NCI-H1930 (cell line): Measurements from ENCODE around the gene CEMIP.

ENCODE experiments used
- DNase-seq, 2 experiments: peaks; one replicate each; lab custom pipeline; 2025; lab: John Stamatoyannopoulos, UW

CEMIP gene

DNA sequence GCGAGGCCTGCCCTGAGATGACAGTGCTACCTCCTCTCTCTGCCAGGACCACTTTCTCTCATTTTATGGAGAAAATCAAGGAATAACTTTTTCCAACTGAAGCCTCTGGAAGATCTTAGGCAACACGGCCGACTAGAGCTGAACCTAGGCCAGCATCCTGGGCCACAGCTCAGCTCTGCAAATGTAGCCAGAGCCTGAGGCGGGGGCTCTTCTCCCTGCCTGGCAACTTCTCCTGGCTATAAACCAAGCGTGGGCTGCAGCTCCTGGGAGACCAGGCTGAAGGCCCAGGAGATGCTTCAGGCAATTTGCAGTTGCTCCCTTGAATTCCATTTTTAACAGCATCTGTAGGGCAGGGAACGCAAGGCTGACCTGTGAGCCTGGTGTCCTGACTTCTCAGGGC, 74.9 kb downstream of the CEMIP start:
- DNase-seq, result no peak

DNA sequence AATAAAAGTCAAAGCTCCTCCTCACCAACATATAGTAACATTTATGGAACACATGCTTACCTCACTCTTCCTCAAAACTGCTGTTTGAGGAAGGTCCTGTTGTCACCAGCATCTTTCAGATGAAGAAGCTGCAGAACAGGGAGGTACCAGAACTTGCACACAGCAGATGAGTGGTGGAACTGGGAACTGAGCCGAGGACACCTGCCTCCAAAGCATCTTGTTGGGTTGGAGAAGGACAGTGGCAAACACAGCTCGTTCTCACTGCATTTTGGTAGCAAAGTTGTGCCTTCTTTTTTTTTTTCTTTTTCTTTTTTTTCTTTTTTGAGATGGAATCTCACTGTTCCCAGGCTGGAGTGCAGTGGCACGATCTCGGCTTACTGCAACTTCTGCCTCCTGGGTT, 76.0 kb downstream of the CEMIP start:
- no peak for DNase-seq

DNA sequence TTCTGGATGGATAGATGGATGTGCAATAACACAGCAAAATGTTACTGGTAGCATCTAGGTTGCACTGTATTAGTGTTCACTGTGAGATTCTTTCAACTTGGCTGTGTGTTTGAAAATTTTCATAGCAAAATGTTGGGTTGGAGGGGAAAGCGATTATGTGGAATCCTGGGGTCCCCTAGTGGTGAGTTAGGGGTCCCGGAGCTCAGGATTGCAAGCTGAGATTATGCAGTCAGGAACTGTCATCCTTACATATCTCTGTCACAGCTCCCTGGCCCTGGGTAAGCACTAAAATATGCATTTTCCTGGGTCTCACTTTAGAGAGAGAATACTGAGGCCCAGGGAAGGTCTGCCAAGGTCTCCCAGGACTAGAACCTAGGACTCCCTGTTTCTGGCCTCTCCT, 77.2 kb downstream of the CEMIP start:
- DNase-seq, result no peak

DNA sequence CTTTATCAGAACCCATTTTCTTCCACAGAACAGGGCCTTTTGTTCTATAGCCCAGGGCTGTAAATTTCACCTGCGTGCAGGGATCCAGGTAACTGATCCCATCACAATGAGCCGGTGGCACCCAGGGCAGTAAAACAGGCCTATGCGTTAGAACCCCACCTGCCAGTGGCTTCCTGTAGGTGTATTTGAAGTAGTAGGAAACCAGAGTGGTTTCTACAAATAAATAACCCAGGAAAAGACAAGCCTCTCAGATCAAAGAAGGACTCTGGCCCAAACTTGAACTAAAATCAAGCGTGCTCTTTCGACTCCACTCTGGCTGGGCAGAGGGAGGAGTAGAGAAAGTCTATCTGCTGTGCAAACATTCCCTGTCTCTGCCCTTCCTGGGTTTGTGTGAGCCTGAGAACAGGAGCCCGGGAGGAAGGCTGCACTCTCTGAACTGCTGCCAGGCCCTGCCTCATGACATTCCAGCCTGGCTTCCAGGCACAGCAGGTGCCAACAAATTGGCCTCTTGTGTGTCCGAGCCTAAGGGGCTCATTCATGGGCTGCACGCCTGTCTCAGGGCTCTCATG, 77.7 kb downstream of the CEMIP start:
- no peak for DNase-seq

DNA sequence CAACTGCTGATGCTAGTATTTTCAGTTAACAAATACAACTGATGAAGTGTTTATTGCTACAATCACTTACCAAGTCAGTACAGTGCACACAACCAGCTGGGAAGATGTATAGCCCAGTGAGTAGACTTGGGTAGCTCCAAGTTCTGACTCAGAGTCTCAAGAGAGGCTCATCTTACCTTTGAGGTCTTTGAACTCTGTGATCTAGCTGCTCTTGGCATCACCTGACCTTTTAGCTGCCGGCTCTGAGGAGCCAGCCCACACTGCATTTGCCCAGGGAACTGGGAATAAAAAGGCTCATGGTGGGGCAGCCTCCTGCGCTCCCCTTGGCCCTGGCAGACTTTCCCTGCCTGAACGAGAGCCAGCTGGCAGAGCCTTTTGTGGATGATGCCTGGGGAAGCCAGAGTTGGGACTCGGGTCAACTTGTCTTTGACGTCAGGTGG, 82.6 kb downstream of the CEMIP start:
- DNase-seq, result no peak

DNA sequence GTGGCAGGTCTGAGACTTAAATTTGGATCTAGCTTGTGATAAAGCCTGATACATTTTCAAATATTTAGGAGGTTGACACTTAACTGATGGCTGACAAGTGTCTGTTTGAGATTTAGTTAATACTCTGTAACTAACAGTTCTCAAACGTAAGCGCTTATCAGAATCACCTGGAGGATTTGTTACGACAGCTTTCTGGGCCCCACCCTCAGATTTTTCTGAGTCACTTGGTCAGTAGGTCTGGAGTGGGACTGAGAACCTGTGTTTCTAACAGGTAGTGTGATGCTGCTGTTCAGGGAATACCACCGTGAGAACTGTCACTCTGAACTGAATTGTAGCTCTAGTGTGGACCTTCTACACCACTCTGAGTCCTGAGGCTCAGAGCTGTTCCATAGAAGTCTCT, 85.5 kb downstream of the CEMIP start:
- DNase-seq, result no peak

DNA sequence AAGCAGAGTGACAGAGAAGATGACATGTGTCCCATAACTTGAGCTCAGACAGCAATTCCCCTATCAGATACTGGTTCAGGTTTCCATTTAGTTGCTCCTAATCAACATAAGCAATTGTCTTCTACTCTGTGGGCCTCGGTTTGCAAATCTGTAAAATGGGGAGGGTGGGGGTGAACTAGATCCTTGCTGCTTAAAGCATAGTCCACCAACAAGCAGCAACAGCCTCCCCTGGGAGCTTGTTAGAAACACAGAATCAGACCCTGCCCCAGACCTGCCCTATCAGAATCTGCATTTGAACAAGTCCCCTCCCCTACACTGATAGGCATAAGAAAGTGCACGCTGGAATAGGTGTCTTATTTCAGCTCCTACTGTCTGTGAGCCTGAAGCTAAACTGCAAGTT, 87.8 kb downstream of the CEMIP start:
- no peak for DNase-seq

DNA sequence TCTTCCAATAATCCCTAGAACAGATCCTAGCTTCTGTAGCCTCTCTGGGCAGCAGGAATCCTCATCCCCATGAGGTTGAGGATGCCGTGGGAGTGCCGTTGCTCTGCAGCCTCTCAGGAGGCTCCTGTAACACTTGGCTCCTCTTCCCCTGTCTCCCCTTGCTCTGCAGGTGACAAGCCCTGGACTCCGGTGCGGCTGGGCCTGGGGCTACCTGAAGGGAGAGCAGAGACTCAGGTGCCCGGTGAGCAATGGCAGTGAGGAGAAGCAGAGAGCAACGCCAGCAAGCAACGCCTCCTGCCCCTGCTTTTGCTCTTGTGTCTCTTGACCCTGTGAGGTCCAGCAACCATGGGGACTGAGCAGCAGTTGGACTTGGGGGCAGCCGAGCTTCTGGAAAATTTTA, 91.2 kb downstream of the CEMIP start:
- DNase-seq, result no peak

DNA sequence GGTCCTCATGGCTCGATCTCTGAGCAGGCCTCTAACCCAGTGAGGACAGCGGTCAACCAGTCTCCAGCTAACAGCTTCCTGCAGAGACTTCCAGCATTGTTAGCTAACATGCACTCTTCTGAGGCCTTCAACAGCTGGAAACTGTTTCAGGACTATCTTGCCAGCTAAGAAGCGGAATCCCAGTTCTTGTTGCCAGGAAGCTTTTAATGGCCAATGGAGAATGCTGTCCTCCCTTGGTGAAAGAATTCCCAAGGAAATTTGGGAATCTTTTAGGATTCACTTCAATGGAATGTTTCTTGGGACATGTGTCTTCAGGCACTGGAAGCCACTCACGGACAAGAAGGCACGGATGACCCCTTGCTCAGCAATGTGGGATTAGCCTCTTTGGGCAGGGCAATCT, 91.7 kb downstream of the CEMIP start:
- DNase-seq, result no peak

DNA sequence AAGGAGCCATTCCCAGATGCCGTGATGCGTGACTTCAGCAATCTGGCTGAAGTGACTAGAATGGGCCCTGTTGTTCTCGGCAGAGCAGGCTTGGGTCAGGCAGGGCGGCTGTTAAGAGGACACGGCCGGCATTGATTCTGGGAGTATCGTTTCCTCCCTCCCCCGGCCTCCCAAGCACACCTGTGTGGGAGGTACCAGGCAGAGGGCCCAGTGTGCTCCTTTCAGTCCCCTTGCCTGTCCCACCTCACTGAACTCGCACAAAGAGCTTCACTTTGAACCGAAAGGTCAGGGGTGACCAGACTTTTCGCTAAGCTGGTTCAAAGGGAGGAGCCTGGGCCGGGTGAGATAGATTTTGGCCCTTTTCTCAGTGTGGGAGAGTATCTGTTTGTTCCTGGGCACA, 92.7 kb downstream of the CEMIP start:
- no peak for DNase-seq

DNA sequence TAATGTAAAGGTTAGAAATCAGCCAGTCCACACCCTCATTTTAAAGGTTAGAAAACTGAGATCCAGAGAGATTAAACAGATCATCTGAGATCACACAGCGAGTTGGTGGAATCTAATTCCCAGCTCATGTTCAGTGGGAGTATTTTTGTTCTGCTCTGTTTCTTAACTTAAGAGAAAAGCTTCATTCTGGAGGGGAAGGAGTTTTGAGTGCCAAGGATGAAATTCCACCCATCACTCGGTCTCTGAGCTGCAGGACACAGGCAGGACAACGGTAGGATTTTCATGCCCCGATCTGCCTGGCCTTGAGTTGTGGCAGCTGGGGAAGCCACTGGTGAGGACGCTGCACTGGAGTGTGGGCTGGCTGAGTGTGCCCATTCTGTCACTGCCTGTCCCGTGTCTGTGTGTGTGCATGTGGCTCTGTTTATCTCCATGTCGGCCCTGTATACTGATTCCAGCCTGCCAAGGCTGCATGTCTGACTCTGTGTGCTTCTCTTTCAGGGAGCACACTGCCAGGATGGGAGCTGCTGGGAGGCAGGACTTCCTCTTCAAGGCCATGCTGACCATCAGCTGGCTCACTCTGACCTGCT, 94.3 kb downstream of the CEMIP start:
- DNase-seq, result no peak

DNA sequence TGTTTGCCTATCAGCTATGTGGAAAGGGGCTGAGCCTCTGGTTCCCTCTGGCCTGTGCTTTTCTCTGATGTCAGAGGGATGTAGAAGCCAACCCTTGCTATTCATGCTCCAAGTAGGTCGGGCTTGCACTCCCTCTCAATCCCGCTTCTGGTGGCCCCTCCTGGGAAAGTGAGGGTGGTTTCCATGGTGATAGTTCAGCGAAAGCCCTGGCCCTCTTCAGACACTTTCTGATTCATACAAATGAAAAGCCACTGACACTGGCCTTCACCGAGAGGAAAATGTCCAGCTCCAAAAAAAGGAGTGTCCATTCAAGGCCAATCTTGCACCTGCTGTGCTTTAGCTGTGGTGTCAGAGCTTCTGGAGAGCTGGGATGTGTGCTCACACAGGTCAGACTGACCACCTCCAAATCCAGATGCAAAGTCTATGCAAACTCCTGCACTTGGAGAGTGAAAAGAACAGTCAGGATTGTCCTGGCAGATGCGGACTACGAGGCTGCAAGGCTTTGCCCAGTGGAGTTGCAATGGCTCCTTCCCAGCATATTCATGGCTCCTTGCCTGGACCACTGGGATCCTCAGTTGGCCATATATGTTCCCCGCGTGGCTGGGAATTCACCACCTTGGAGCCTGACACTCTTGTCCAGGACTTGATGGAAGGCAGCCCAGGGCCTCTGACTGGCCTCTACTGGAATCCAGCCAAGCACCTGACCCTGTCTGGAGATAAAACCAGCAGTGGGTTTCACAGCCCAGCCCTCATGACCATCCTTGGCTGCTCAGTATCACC, 96.6 kb downstream of the CEMIP start:
- DNase-seq, result no peak

DNA sequence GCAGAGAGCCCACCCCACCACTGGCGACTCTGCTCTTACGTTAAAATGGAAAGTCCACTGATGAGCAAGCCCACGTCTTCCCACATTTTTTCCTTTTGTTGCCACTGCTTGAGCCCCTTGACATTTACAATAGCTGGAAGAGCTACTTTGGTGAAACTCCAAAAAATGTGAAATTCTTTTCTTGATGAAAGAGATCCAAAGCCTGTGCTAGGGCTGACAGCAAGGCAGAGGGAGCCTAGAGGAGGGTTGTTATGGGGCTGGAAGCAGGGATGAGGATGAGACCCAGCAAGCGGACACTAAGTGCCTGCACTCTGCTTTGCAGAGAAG, 97.1 kb downstream of the CEMIP start:
- no peak for DNase-seq

DNA sequence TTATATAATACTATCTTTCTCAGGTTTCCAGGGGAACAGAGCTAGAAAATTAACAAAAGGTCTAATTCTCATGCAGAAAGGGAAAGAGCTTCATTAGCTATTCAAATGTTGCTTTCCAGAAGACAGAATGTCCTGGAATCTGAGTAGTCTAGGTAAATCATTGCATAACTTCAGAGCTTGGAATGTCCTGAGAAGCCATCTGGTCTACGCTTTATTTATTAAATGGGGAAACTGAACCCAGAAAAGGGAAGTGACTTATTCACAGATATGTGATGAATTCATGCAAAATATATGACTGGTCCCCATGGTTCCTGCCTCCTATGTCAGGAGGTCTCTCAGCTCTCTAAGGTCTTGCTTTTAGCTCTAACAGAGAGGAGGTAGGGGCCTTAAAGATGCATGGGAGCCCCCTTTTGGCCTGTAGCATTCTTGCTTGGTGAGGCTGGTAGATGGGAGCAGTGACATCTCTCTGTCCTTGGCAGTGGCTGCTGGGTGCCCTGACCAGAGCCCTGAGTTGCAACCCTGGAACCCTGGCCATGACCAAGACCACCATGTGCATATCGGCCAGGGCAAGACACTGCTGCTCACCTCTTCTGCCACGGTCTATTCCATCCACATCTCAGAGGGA, 99.2 kb downstream of the CEMIP start:
- DNase-seq, result no peak

DNA sequence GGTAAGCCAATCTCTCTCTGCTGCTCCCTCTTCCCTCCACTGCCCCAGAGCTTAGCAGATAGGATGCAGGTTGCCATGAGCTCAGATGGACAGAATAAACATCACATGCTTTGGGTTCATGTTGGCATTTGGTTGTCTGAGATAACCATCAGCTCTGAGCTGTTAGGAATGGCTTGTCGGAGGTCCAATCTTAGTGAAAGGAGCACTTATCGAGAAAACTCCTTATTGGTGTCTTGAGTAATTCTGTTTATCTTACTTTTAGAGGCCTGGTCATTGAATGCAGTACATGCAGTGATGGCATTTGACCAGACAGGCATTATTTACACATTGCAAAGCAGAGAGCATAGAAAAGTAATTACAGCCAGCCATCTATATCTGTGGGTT, 99.7 kb downstream of the CEMIP start:
- no peak for DNase-seq

DNA sequence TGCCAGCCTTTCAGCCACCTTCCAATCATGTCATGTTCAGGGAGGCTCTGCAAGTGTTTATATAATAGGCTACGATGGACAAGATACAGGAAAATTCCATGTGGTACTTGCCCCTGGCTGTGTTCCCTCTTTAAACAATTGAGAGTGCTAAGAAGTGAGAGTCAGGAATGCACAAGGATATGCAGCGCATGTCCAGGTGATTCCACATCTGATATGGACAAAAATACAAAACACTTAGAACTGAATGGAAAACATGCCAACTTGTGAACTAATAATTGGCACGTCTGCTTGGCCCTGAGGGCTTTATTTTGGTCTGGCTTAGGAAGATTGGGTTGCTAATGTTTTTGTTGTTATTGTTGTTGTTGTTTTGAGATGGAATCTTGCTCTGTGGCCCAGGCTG, 100.9 kb downstream of the CEMIP start:
- no peak for DNase-seq

DNA sequence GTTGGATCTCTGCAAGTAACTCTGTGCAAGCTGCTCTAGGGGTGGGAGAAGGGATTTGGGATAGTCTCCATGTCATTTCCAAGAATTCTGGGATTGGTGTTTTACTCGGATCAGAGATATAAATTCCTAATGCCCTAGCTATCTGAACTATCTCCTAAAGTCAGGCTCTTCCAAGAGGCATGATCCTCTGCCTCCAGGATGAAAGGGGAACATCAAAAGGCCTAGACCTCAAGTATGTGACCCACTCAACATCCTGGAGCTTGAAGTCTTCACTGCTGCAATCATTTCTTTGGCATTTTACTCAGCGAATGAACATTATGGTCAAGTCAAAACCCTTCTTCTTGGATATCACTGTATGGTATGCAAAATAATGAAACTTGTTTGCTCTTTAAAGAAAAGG, 104.5 kb downstream of the CEMIP start:
- no peak for DNase-seq

DNA sequence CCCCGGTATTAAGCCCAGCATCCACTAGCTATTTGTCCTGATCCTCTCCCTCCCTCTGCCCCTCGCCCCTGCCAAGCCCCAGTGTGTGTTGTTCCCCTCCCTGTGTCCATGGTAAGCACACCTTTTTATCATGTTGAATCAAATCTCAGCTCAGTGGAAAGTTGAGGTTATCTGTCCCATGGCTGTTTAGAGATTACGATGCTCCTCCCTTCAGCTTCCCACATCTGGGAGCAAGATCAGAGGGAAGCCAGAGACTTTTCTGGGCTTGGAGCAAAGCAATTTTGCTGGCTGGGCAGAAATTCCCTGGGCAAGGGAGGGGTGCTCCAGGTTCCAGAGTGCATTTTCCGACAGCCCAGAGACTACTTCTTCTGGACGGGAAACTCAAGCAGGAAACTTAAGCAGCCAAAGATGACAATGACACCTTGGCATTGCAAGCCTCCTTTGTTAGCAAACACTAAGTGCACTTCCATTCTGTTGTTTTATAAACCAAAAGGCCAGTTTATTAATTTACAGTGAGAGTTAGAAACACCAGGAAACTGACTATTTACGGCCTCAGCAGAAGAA, 105.9 kb downstream of the CEMIP start:
- no peak for DNase-seq

DNA sequence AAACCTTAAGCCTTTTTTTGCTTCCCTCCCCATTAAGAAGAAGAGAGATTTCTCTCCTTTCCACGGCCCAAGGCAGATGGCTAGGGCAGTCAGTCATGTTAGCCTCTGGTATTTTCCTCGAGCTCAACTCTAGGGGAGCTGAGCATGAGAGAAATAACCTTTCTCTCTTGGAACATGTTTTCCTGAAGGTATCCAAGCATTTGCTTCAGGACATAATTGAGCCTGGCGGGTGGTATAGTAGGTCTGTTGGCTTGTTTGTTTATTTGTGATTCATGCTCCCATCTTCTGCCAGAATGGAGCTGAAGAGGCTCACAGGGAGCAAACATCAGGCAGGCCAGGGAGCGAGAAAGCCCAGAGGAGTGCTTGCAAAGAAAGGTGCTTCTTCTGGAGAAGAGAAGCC, 108.0 kb downstream of the CEMIP start:
- no peak for DNase-seq

DNA sequence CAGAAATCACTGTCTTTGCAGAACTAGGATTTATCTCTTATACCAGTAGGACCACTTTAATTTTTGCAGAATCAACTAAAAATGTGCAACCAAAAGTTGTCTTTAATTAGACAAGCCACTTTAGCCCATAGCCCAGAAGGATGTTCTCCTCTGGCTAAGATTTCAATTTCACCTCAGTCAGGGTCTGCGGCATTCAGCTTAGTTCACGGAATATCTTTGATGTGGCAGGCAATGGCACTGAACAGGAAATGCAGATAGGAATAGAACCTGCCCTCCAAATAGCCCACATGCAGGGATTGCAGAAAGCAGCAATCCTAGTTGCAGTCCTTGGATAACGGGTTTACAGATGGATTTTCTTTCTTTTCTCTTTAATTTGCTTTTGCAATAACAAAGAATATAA, 109.7 kb downstream of the CEMIP start:
- DNase-seq, result no peak

DNA sequence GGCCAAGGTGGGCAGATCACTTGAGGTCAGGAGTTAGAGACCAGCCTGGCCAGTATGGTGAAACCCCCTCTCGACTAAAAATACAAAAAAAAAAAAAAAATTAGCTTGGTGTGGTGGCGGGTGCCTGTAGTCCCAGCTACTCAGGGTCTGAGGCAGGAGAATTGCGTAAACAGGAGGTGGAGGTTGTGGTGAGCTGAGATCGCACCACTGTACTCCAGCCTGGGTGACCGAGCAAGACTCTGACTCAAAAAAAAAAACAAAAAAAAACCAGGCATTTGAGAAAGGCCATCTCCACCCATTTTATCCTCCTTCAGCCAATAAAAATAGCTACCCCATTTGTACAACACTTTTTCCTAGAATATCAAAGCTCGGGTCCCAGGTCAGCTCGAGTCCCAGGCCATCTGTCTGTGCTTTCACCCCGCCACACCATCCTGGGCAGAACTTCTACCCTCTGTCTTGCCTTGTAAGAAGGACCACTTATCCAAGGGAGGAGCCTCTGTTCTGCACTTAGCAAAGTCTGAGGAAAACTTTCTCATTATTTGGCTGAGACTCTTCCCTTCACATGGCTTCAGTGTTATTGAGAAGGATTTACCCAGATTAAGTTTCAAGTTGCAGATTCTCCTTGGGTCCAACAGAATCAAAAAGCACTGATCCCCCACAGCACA, 111.3 kb downstream of the CEMIP start:
- DNase-seq, result no peak

DNA sequence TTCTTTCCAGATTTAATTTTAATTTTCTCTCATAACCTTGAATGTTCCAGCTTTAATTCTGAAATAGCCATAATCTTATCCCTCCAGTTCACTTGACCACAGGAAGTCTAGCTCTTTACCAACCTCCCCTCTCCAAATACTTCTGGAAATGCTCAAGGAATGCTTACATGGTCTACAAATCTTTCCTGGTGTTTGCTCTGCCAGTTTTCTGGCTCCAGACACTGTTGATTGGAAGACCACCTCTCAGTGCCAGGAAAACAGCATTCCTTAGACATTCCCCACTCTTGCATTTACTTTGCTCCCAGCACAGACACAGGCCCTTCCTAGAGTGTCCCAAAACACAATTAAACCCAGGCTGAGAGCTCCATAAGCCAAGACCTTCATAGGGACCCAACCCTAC, 111.8 kb downstream of the CEMIP start:
- no peak for DNase-seq

DNA sequence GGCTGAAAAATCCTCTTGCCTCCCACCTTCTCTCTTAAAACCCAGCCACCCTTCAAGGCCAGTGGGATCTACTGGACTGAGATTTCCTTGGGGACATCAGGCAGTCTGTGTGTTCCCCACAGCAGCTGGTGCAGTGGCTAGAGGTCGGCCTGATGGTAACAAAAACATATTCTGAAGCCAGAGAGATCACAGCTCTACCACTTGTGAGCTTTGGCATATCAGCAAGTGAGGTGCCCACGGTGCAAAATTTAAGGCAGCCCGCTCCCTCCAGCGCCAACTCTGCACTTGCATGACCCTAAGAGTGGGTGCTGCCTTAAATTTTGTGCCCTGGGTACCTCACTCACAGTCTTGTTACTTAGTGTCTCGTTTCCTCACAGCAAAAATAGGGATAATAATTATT, 113.2 kb downstream of the CEMIP start:
- DNase-seq, result no peak
